Smooth muscle cell (in vitro differentiated cells): Measurements from ENCODE around the gene SNX11. TPM values are rescaled to one million over a fixed set of nuclear protein-coding genes. Genes with fewer than 3 reads are reported as not detected.

Experiments used
- DNase-seq: peaks from one replicate; lab custom pipeline; 2025; ENCODE audit not compliant: unreplicated experiment; lab: John Stamatoyannopoulos, UW
- H2AFZ ChIP-seq: fragments of 200-600 bp; sonication (generic); 2 replicates; pipeline ENCODE4 v1.6.0; 2016; ENCODE audit warnings: antibody characterized with exemption, low read depth, mild to moderate bottlenecking
- H3F3A ChIP-seq: fragments of 200-600 bp; sonication (generic); 2 replicates; pipeline ENCODE4 v1.6.0; 2017; ENCODE audit warnings: antibody characterized with exemption, low read depth
- H3K27ac ChIP-seq: fragments of 200-600 bp; sonication (generic); 2 replicates; pipeline ENCODE4 v1.5.1; 2016; ENCODE audit warnings: low read depth, mild to moderate bottlenecking
- H3K27me3 ChIP-seq: fragments of 200-600 bp; sonication (generic); 2 replicates; pipeline ENCODE4 v1.6.1; 2016; ENCODE audit warnings: low read depth, mild to moderate bottlenecking
- H3K36me3 ChIP-seq: fragments of 200-600 bp; sonication (generic); 2 replicates; pipeline ENCODE4 v1.5.1; 2016; ENCODE audit warnings: low read depth
- H3K4me1 ChIP-seq: fragments of 200-600 bp; sonication (generic); 2 replicates; pipeline ENCODE4 v1.5.1; 2016; ENCODE audit warnings: low read depth
- H3K4me2 ChIP-seq: fragments of 200-600 bp; sonication (generic); 2 replicates; pipeline ENCODE4 v1.6.0; 2016; ENCODE audit warnings: mild to moderate bottlenecking
- H3K4me3 ChIP-seq: fragments of 200-600 bp; sonication (generic); 2 replicates; pipeline ENCODE4 v1.5.1; 2016; ENCODE audit warnings: mild to moderate bottlenecking
- H3K79me2 ChIP-seq: fragments of 200-600 bp; sonication (generic); 2 replicates; pipeline ENCODE4 v1.6.0; 2016; ENCODE audit warnings: low read depth, mild to moderate bottlenecking
- H3K9ac ChIP-seq: fragments of 200-600 bp; sonication (generic); 2 replicates; pipeline ENCODE4 v1.6.0; 2016; ENCODE audit warnings: low read depth
- H3K9me3 ChIP-seq: fragments of 200-600 bp; sonication (generic); replicated peaks from 2 replicates; pipeline ENCODE4 v1.5.1; 2016; ENCODE audit warnings: low read depth
- H4K20me1 ChIP-seq: fragments of 200-600 bp; sonication (generic); 2 replicates; pipeline ENCODE4 v1.6.0; 2016; ENCODE audit warnings: low read depth
- WGBS: methylation state at CpG from one replicate; pipeline ENCODE4 v1.1.7; 2016; ENCODE audit warnings: low lambda C conversion rate; 5-methylcytosine and 5-hydroxymethylcytosine counted together
- microRNA counts: library from miRNA; unstranded; fragments of <30 nt; microRNA quantifications from one replicate; lab custom pipeline; 2016
- microRNA-seq: library from miRNA; unstranded; fragments of <30 nt; microRNA quantifications from one replicate; pipeline ENCODE4, GENCODE V29; 2016; ENCODE audit warnings: borderline number of aligned reads
- polyA plus RNA-seq: library from polyadenylated mRNA; unstranded; fragments of >200 nt; fragmentation: Nextera tagmentation; extraction: Ambion mirVana; gene quantifications from 2 replicates; pipeline ENCODE4 v1.2.1, GENCODE V29; 2016
- small RNA-seq: library from RNA; depleted of rRNA; stranded (forward); fragments of <200 nt; gene quantifications from one replicate; pipeline ENCODE3, GENCODE V24; 2014
- total RNA-seq: library from RNA; depleted of rRNA; stranded (reverse); fragments of >200 nt; gene quantifications from 2 replicates; pipeline ENCODE4 v1.2.3, GENCODE V29; 2014
- TF ChIP-seq, protein P1 (sequence below): fragments of 200-600 bp; sonication (generic); IDR thresholded peaks from 2 replicates; pipeline ENCODE4 v1.5.1; 2017; ENCODE audit warnings: borderline replicate concordance, mild to moderate bottlenecking, antibody characterized with exemption; ENCODE audit not compliant: insufficient read depth, poor library complexity, severe bottlenecking

Gene SNX11
- total and polyA plus RNA-seq, 2 experiments from 2014 or later, result 15.3 to 22.9 TPM

DNA sequence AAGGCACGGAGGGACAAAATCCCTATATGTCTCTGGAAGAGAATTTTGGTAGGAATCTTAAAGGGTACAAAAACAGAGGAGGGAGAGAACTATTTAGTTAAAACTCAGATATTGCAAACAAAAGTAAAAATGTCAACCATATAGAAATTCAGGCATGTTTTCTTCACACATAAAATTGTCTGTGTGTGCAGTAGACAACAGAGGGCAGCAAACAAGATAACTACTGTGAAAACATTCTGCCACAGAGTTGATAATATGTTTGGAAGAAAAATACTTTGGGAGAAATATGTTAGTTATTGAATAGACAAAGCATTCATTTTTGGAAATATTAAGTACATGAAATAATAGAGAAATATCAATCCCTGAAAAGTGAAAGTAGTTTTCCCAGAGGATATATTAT lies 56.2 kb downstream of the SNX11 start:
- Histone ChIP-seq H3K9me3 (no peaks in the 10 kb centered on the region), H3K4me2 (no peak overlapping the region), H3K9ac (no peak overlapping the region), H3K27me3 (peaks cover 34% of the 10 kb centered on the region), H4K20me1 (no peaks in the 10 kb centered on the region), H3K79me2 (no peaks in the 10 kb centered on the region), H3K36me3 (no peaks in the 10 kb centered on the region), H3K27ac (no peak overlapping the region), H3K4me1 (peaks cover 4% of the 10 kb centered on the region), H2AFZ (no peak overlapping the region), H3K4me3 (no peak overlapping the region), H3F3A (no peaks in the 10 kb centered on the region)
- 100% methylated on average over 1 of the region's 1 CpG for WGBS
- TF ChIP-seq, protein P1, sequence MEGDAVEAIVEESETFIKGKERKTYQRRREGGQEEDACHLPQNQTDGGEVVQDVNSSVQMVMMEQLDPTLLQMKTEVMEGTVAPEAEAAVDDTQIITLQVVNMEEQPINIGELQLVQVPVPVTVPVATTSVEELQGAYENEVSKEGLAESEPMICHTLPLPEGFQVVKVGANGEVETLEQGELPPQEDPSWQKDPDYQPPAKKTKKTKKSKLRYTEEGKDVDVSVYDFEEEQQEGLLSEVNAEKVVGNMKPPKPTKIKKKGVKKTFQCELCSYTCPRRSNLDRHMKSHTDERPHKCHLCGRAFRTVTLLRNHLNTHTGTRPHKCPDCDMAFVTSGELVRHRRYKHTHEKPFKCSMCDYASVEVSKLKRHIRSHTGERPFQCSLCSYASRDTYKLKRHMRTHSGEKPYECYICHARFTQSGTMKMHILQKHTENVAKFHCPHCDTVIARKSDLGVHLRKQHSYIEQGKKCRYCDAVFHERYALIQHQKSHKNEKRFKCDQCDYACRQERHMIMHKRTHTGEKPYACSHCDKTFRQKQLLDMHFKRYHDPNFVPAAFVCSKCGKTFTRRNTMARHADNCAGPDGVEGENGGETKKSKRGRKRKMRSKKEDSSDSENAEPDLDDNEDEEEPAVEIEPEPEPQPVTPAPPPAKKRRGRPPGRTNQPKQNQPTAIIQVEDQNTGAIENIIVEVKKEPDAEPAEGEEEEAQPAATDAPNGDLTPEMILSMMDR, result no peak
- no peak for DNase-seq

DNA sequence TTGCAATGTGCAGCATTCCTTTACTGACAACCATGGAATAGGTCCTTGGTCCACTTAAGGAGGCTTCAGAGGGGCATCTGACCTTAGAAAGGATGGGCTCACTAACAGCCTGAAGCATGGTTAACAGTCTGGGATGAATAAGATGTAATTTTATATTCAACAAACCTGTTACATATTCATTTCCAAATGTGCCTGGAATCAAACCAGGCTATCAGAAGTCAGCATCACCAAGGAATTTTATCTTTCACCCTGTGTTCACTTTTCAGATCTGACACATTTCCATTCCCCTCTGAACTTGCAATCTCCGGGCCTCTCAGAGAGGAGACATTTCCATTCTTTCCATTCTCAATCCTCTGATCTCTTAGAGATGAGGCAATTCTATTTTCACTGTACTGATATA lies 62.4 kb downstream of the SNX11 start:
- Histone ChIP-seq H3K79me2 (no peaks in the 10 kb centered on the region), H3K9me3 (no peaks in the 10 kb centered on the region), H2AFZ (no peak overlapping the region), H3K4me3 (no peak overlapping the region), H3F3A (no peaks in the 10 kb centered on the region), H3K27me3 (peaks cover 61% of the 10 kb centered on the region), H3K36me3 (no peaks in the 10 kb centered on the region), H3K4me2 (no peak overlapping the region), H3K27ac (no peak overlapping the region), H3K4me1 (no peaks in the 10 kb centered on the region), H3K9ac (no peak overlapping the region), H4K20me1 (no peaks in the 10 kb centered on the region)
- TF ChIP-seq, protein P1, result no peak
- WGBS, result 86% methylated on average over 1 of the region's 1 CpG
- no peak for DNase-seq

MicroRNAs within 50 kb of the gene (microRNA counts, 767-probe panel; counts per million panel counts)
- 183 counts per million for microRNA hsa-miR-1203 (lab: Ali Mortazavi, UCI)

Small RNAs within 50 kb of the gene (microRNA-seq; reads per million reads assigned to microRNA genes)
- not detected for gene MIR1203

Small RNAs within 50 kb of the gene (small RNA-seq; reads per million reads assigned to genes)
- gene AC004477.2 (not detected), gene MIR1203 (not detected), gene RNU6-1201P (0.08 reads per million)

Other genes with a start within 250 kb of the SNX11 start
- 2.4 and 4.7 TPM in 2 replicates for gene SP2, start 211.5 kb upstream of the SNX11 start, total RNA-seq
- gene SP2, start 211.5 kb upstream of the SNX11 start, polyA plus RNA-seq, result 9.0 and 9.4 TPM in 2 replicates
- 7.6 and 9.3 TPM in 2 replicates for gene PNPO, start 166.2 kb upstream of the SNX11 start, total RNA-seq
- 5.2 and 8.0 TPM in 2 replicates for gene PNPO, start 166.2 kb upstream of the SNX11 start, polyA plus RNA-seq
- not detected in 2 replicates for gene PRR15L, start 149.9 kb upstream of the SNX11 start, total RNA-seq
- 0.15 TPM in 1 of 2 replicates, not detected in the other for gene PRR15L, start 149.9 kb upstream of the SNX11 start, polyA plus RNA-seq
- 79.6 and 85.6 TPM in 2 replicates for gene CDK5RAP3, start 136.7 kb upstream of the SNX11 start, total RNA-seq
- gene CDK5RAP3, start 136.7 kb upstream of the SNX11 start, polyA plus RNA-seq, result 119 and 121 TPM in 2 replicates
- 70.6 and 91.8 TPM in 2 replicates for gene COPZ2, start 70.0 kb upstream of the SNX11 start, total RNA-seq
- gene COPZ2, start 70.0 kb upstream of the SNX11 start, polyA plus RNA-seq, result 193 and 257 TPM in 2 replicates
- gene NFE2L1, start 59.4 kb upstream of the SNX11 start, total RNA-seq, result 101 and 103 TPM in 2 replicates
- 61.0 and 67.6 TPM in 2 replicates for gene NFE2L1, start 59.4 kb upstream of the SNX11 start, polyA plus RNA-seq
- gene CBX1, start 6.3 kb upstream of the SNX11 start, total RNA-seq, result 63.4 and 72.7 TPM in 2 replicates
- gene CBX1, start 6.3 kb upstream of the SNX11 start, polyA plus RNA-seq, result 32.7 and 35.6 TPM in 2 replicates